HCT116 (cell line): ENCODE measurements around the gene RBKS. TPM values are rescaled to one million over a fixed set of nuclear protein-coding genes. Genes with fewer than 3 reads are reported as not detected.

ENCODE experiments used
- ATAC-seq: fragments of 200-7000 bp; cut with Tn5 transposase; 2 replicates; pipeline ENCODE4 v1.9.1; 2020; ENCODE audit warnings: mild to moderate bottlenecking, moderate library complexity
- BruUV-seq: library from RNA; stranded (reverse); fragments of 400-500 nt; replicated peaks from 2 replicates; lab custom pipeline; 2021; lab: Mats Ljungman, UMichigan
- CTCF ChIA-PET: fragments of 300-600 bp; sonication (Branson Sonifier 250); formaldehyde crosslinking; loops from one replicate; lab custom pipeline; 2021; ENCODE audit warnings: antibody characterized with exemption; lab: Charles Lee
- POLR2A ChIA-PET: fragments of 300-600, 350-600 bp; sonication (Branson Sonifier 250); formaldehyde crosslinking; loops from one replicate; lab custom pipeline; 2021; ENCODE audit warnings: antibody characterized with exemption; lab: Charles Lee
- RAD21 ChIA-PET, 2 experiments: fragments of 300-600 bp; sonication (Branson Sonifier 250); formaldehyde crosslinking; loops; one replicate each; lab custom pipeline; 2023; ENCODE audit warnings: low total read pairs in 2 of 2; ENCODE audit not compliant: uncharacterized antibody in 2 of 2, unreplicated experiment in 2 of 2, low non-redundant PET in 1 of 2; lab: Charles Lee
- DNase-seq: peaks from one replicate; pipeline ENCODE4 v3.0.0-alpha.2; 2010; ENCODE audit warnings: low read depth, low spot score
- H2AFZ ChIP-seq: fragments of 200-600 bp; shearing (Covaris generic), sonication (generic); 2 replicates; pipeline ENCODE4 v1.6.1; 2017; ENCODE audit warnings: low read depth, mixed run types, mixed read lengths, antibody characterized with exemption, low read length; ENCODE audit not compliant: poor library complexity, severe bottlenecking
- H3K27ac ChIP-seq: 2 replicates; pipeline ENCODE4 v1.5.1; 2012; ENCODE audit warnings: low read depth, low read length
- H3K27me3 ChIP-seq: fragments of 200-600 bp; sonication (generic); 2 replicates; pipeline ENCODE4 v1.6.1; 2016; ENCODE audit warnings: mixed run types, low read length, mixed read lengths; ENCODE audit not compliant: insufficient read depth
- H3K36me3 ChIP-seq, 2 experiments: fragments of 200-500 bp in 1 of 2; fragments of 200-600 bp in 1 of 2; sonication (Bioruptor generic) in 1 of 2; sonication (generic) in 1 of 2; 2 replicates each; pipeline versions ENCODE4 v1.5.1 to v1.6.1; 2014 to 2016; ENCODE audit warnings: low read length in 2 of 2, inconsistent platforms in 1 of 2, mixed read lengths in 1 of 2, mixed run types in 1 of 2; ENCODE audit not compliant: insufficient read depth in 2 of 2, control insufficient read depth in 1 of 2
- H3K4me1 ChIP-seq, 2 experiments: fragments of 200-600 bp in 1 of 2; sonication (generic) in 1 of 2; 2 replicates each; pipeline versions ENCODE4 v1.5.1 to v1.6.1; 2012 to 2017; ENCODE audit warnings: low read length in 2 of 2, inconsistent platforms in 1 of 2, mild to moderate bottlenecking in 1 of 2, mixed read lengths in 1 of 2, mixed run types in 1 of 2, moderate library complexity in 1 of 2; ENCODE audit not compliant: insufficient read depth in 2 of 2, control insufficient read depth in 1 of 2
- H3K4me2 ChIP-seq: fragments of 200-600 bp; sonication (generic); 2 replicates; pipeline ENCODE4 v1.6.1; 2017; ENCODE audit warnings: mixed run types, low read length, mixed read lengths
- H3K4me3 ChIP-seq, 2 experiments: fragments of 200-600 bp in 1 of 2; sonication (generic) in 1 of 2; replicated peaks in 1 of 2; 2 replicates each; pipeline ENCODE4 v1.5.1; 2011 to 2016; ENCODE audit warnings: low read length in 2 of 2, control low read depth in 1 of 2, low read depth in 1 of 2, mild to moderate bottlenecking in 1 of 2, mixed read lengths in 1 of 2, mixed run types in 1 of 2
- H3K79me2 ChIP-seq: fragments of 200-600 bp; sonication (generic); 2 replicates; pipeline ENCODE4 v1.6.1; 2017; ENCODE audit warnings: mild to moderate bottlenecking, mixed run types, low read length, moderate library complexity, mixed read lengths; ENCODE audit not compliant: insufficient read depth
- H3K9ac ChIP-seq: fragments of 200-600 bp; sonication (generic); 2 replicates; pipeline ENCODE4 v1.6.1; 2016; ENCODE audit warnings: low read length, mixed read lengths
- H3K9me2 ChIP-seq: fragments of 200-600 bp; sonication (generic), shearing (Covaris generic); 2 replicates; pipeline ENCODE4 v1.6.1; 2017; ENCODE audit warnings: mixed run types, mild to moderate bottlenecking, moderate library complexity; ENCODE audit not compliant: insufficient read depth
- H3K9me3 ChIP-seq, 2 experiments: fragments of 200-500 bp in 1 of 2; fragments of 200-600 bp in 1 of 2; sonication (Bioruptor generic) in 1 of 2; sonication (generic) in 1 of 2; 2 replicates each; pipeline ENCODE4 v1.6.1; 2014 to 2017; ENCODE audit warnings: low read length in 2 of 2, mixed read lengths in 2 of 2, inconsistent platforms in 1 of 2, low read depth in 1 of 2, mild to moderate bottlenecking in 1 of 2, mixed run types in 1 of 2, moderate library complexity in 1 of 2; ENCODE audit not compliant: control insufficient read depth in 1 of 2, insufficient read depth in 1 of 2
- H4K20me1 ChIP-seq: fragments of 200-600 bp; sonication (generic), shearing (Covaris generic); 2 replicates; pipeline ENCODE4 v1.6.1; 2017; ENCODE audit warnings: mixed run types, mild to moderate bottlenecking, moderate library complexity; ENCODE audit not compliant: insufficient read depth
- EGR1 ChIP-seq: IDR thresholded peaks from 2 replicates; pipeline ENCODE4 v1.6.1; 2012; ENCODE audit warnings: low read depth
- ELF1 ChIP-seq: IDR thresholded peaks from 2 replicates; pipeline ENCODE4 v1.6.1; 2012; ENCODE audit warnings: low read depth, borderline replicate concordance
- EZH2 ChIP-seq: fragments of 200-600 bp; sonication (generic); IDR thresholded peaks from 2 replicates; pipeline ENCODE4 v1.6.1; 2017; ENCODE audit warnings: antibody characterized with exemption, mixed run types
- EZH2phosphoT487 ChIP-seq: fragments of 200-600 bp; IDR thresholded peaks from 2 replicates; pipeline ENCODE4 v1.6.1; 2018; ENCODE audit warnings: antibody characterized with exemption, borderline replicate concordance
- FOSL1 ChIP-seq: IDR thresholded peaks from 2 replicates; pipeline ENCODE4 v1.6.1; 2012; ENCODE audit warnings: low read depth
- JUND ChIP-seq: IDR thresholded peaks from 2 replicates; pipeline ENCODE4 v1.6.1; 2012
- POLR2AphosphoS5 ChIP-seq: IDR thresholded peaks from 2 replicates; pipeline ENCODE4 v1.6.1; 2011; ENCODE audit warnings: mild to moderate bottlenecking, low read depth, low read length, moderate library complexity
- TCF7L2 ChIP-seq: IDR thresholded peaks from 2 replicates; pipeline ENCODE4 v1.7.0; 2011; ENCODE audit warnings: borderline replicate concordance, inconsistent platforms; ENCODE audit not compliant: insufficient read depth, insufficient read length; ENCODE audit errors: extremely low read depth
- ZFX ChIP-seq: fragments of 450-650 bp; IDR thresholded peaks from 2 replicates; pipeline ENCODE4 v1.6.1; 2017
- ZNF274 ChIP-seq: fragments of 200-500 bp; sonication (Bioruptor generic); IDR thresholded peaks from 2 replicates; pipeline ENCODE4 v1.6.1; 2014; ENCODE audit warnings: mild to moderate bottlenecking, low read depth, low read length, inconsistent platforms
- intact Hi-C: fragments of 100-400 bp; cut with micrococcal nuclease; formaldehyde crosslinking; loops from 2 replicates; pipeline ENCODE4 v1.10.0; 2022
- total RNA-seq: library from RNA; stranded (reverse); gene quantifications from one replicate; pipeline ENCODE4 v1.2.1, GENCODE V29; 2021; ENCODE audit not compliant: unreplicated experiment
- TF ChIP-seq, protein P1 (sequence below): IDR thresholded peaks from 2 replicates; pipeline ENCODE4 v1.6.1; 2012; ENCODE audit warnings: low read depth
- TF ChIP-seq, protein P2 (sequence below): IDR thresholded peaks from 2 replicates; pipeline ENCODE4 v1.6.1; 2012
- TF ChIP-seq, protein P3 (sequence below): IDR thresholded peaks from 2 replicates; pipeline ENCODE4 v1.6.1; 2012
- TF ChIP-seq, protein P4 (sequence below): IDR thresholded peaks from 2 replicates; pipeline ENCODE4 v1.6.1; 2011; ENCODE audit warnings: mild to moderate bottlenecking, low read length, moderate library complexity; ENCODE audit not compliant: insufficient replicate concordance; ENCODE audit errors: extremely low read depth
- TF ChIP-seq, protein P5 (sequence below), 3 experiments: fragments of 200-600 bp in 1 of 3; sonication (generic) in 1 of 3; IDR thresholded peaks in 2 of 3; conservative IDR thresholded peaks in 1 of 3; 2 replicates each; pipeline ENCODE4 v1.5.1; 2012 to 2017; ENCODE audit warnings: low read depth in 2 of 3, low read length in 2 of 3, antibody characterized with exemption in 1 of 3, borderline replicate concordance in 1 of 3, control low read depth in 1 of 3, mild to moderate bottlenecking in 1 of 3, mixed read lengths in 1 of 3, mixed run types in 1 of 3, moderate library complexity in 1 of 3; ENCODE audit not compliant: insufficient read depth in 1 of 3

The RBKS gene
- total RNA-seq, 1 experiment from 2014 or later = 2.4 TPM

DNA sequence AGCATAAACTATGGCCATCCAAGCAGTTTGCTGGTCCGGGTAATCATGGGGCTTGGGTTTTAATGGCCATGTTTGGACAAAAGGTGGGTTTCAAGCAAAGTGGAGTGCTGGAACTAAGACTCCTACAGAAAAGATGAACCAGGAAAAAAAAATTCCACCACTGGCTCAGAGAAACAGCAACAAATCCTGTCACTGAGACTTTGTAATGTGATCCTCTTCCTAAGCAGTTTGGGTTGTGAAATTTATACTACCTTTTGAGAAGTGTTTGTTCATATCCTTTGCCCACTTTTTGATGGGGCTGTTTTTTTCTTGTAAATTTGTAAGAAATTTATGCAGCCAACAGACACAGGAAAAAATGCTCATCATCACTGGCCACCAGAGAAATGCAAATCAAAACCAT lies 78.4 kb downstream of the RBKS start (continued):
- TF ChIP-seq, protein P1, sequence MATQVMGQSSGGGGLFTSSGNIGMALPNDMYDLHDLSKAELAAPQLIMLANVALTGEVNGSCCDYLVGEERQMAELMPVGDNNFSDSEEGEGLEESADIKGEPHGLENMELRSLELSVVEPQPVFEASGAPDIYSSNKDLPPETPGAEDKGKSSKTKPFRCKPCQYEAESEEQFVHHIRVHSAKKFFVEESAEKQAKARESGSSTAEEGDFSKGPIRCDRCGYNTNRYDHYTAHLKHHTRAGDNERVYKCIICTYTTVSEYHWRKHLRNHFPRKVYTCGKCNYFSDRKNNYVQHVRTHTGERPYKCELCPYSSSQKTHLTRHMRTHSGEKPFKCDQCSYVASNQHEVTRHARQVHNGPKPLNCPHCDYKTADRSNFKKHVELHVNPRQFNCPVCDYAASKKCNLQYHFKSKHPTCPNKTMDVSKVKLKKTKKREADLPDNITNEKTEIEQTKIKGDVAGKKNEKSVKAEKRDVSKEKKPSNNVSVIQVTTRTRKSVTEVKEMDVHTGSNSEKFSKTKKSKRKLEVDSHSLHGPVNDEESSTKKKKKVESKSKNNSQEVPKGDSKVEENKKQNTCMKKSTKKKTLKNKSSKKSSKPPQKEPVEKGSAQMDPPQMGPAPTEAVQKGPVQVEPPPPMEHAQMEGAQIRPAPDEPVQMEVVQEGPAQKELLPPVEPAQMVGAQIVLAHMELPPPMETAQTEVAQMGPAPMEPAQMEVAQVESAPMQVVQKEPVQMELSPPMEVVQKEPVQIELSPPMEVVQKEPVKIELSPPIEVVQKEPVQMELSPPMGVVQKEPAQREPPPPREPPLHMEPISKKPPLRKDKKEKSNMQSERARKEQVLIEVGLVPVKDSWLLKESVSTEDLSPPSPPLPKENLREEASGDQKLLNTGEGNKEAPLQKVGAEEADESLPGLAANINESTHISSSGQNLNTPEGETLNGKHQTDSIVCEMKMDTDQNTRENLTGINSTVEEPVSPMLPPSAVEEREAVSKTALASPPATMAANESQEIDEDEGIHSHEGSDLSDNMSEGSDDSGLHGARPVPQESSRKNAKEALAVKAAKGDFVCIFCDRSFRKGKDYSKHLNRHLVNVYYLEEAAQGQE = no peak
- TF ChIP-seq, protein P2, sequence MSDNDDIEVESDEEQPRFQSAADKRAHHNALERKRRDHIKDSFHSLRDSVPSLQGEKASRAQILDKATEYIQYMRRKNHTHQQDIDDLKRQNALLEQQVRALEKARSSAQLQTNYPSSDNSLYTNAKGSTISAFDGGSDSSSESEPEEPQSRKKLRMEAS = no peak
- TF ChIP-seq EZH2 = no peak

DNA sequence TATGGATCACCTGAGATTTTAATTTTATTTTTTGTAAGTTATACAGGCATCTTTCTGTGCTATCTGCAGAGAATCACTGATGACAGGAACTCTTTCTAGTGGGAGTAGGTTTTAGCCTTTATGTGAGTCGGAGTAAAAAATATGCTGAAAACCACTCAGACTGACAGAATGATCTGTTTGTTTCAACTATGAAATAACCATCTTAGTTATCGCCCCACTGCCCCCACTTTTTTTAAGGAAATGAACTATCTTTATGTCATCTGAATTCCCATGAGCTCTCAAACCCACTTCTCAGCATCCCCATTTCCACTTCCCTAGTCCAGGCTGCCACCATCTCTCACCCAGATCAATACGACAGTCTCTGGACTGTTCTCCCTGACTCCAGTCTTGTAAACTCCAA lies 79.7 kb downstream of the RBKS start:
- H3K9ac ChIP-seq = no peak overlapping the region
- intact Hi-C loops = no loop called here
- ChIA-PET RAD21 (interaction anchor here in 1 of 2 experiments (0.6 to 1.1 kb wide), 2 partner anchors 22 to 700 kb away, joined by 3 read pairs; no protein-coding TSS in a partner anchor), POLR2A (no interaction called here), CTCF (interaction anchor here (0.8 kb wide), 1 partner anchor 11 kb away, joined by 3 read pairs; no protein-coding TSS in a partner anchor)
- H3K27ac ChIP-seq = no peak overlapping the region
- no peaks in the 10 kb centered on the region for H4K20me1 ChIP-seq
- no peaks in the 10 kb centered on the region for H3K9me3 ChIP-seq
- no peaks in the 10 kb centered on the region for H3K27me3 ChIP-seq
- H3K4me3 ChIP-seq = no peak overlapping the region
- no TSS peak for BruUV-seq
- H3K9me2 ChIP-seq = no peaks in the 10 kb centered on the region
- H2AFZ ChIP-seq = no peak overlapping the region
- no peak for ATAC-seq
- H3K4me2 ChIP-seq = no peak overlapping the region
- H3K79me2 ChIP-seq = no peaks in the 10 kb centered on the region
- no peaks in the 10 kb centered on the region for H3K4me1 ChIP-seq
- H3K36me3 ChIP-seq = no peaks in the 10 kb centered on the region
- DNase-seq = no peak
- TF ChIP-seq FOSL1 (no peak), ZFX (no peak), JUND (no peak), ELF1 (no peak), EZH2phosphoT487 (no peak), EGR1 (no peak), TCF7L2 (no peak), ZNF274 (no peak), POLR2AphosphoS5 (no peak)
- TF ChIP-seq, protein P3, sequence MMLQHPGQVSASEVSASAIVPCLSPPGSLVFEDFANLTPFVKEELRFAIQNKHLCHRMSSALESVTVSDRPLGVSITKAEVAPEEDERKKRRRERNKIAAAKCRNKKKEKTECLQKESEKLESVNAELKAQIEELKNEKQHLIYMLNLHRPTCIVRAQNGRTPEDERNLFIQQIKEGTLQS = no peak
- TF ChIP-seq, protein P4, sequence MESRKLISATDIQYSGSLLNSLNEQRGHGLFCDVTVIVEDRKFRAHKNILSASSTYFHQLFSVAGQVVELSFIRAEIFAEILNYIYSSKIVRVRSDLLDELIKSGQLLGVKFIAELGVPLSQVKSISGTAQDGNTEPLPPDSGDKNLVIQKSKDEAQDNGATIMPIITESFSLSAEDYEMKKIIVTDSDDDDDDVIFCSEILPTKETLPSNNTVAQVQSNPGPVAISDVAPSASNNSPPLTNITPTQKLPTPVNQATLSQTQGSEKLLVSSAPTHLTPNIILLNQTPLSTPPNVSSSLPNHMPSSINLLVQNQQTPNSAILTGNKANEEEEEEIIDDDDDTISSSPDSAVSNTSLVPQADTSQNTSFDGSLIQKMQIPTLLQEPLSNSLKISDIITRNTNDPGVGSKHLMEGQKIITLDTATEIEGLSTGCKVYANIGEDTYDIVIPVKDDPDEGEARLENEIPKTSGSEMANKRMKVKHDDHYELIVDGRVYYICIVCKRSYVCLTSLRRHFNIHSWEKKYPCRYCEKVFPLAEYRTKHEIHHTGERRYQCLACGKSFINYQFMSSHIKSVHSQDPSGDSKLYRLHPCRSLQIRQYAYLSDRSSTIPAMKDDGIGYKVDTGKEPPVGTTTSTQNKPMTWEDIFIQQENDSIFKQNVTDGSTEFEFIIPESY = no peak
- TF ChIP-seq, protein P5, sequence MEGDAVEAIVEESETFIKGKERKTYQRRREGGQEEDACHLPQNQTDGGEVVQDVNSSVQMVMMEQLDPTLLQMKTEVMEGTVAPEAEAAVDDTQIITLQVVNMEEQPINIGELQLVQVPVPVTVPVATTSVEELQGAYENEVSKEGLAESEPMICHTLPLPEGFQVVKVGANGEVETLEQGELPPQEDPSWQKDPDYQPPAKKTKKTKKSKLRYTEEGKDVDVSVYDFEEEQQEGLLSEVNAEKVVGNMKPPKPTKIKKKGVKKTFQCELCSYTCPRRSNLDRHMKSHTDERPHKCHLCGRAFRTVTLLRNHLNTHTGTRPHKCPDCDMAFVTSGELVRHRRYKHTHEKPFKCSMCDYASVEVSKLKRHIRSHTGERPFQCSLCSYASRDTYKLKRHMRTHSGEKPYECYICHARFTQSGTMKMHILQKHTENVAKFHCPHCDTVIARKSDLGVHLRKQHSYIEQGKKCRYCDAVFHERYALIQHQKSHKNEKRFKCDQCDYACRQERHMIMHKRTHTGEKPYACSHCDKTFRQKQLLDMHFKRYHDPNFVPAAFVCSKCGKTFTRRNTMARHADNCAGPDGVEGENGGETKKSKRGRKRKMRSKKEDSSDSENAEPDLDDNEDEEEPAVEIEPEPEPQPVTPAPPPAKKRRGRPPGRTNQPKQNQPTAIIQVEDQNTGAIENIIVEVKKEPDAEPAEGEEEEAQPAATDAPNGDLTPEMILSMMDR (IDR thresholded peaks at IDR 0.05 in 2 of 3, conservative IDR thresholded peaks at IDR 0.05 in 1 of 3; ENCODE audit: borderline replicate concordance in 1 of 3, insufficient read depth in 1 of 3, low read depth in 2 of 3, low read length in 2 of 3) = no peak
